Iris pigment epithelial cell (primary cell): ENCODE measurements around the gene PHAF1.

Experiments
- DNase-seq: peaks from one replicate; pipeline ENCODE4 v3.0.0-alpha.2; 2011; ENCODE audit warnings: low read depth

Gene PHAF1

GRCh38 chr16:67147437-67148140 lies 37.8 kb downstream of the PHAF1 start:
- no peak for DNase-seq

GRCh38 chr16:67148221-67148620 lies 38.5 kb downstream of the PHAF1 start:
- DNase-seq, result no peak

GRCh38 chr16:67148656-67149275 lies 39.0 kb downstream of the PHAF1 start:
- no peak for DNase-seq

- DNase-seq, result no peak
Measured at GRCh38 chr16:67149276-67150046, 39.7 kb downstream of the PHAF1 start.

- peak; percentile 75 for DNase-seq
Measured at GRCh38 chr16:67150047-67150832, 40.5 kb downstream of the PHAF1 start.

- peak; percentile 81 for DNase-seq
Measured at GRCh38 chr16:67150833-67151396, 41.2 kb downstream of the PHAF1 start, which contains the start of gene B3GNT9. B3GNT9 (minus strand) TSS chr16:67150998; CDS start chr16:67150485, 513 bp downstream.

- DNase-seq, result no peak
Measured at GRCh38 chr16:67151431-67152097, 41.8 kb downstream of the PHAF1 start.

GRCh38 chr16:67154578-67155294 lies 45.0 kb downstream of the PHAF1 start:
- DNase-seq, result no peak

- DNase-seq, result peak; percentile 69
Measured at GRCh38 chr16:67155295-67156142, 45.8 kb downstream of the PHAF1 start.

- no peak for DNase-seq
Measured at GRCh38 chr16:67156143-67156844, 46.6 kb downstream of the PHAF1 start.

GRCh38 chr16:67157106-67157748 lies 47.5 kb downstream of the PHAF1 start:
- no peak for DNase-seq

GRCh38 chr16:67157892-67158635 lies 48.3 kb downstream of the PHAF1 start:
- DNase-seq, result no peak

- DNase-seq, result no peak
Measured at GRCh38 chr16:67158637-67159600, 49.2 kb downstream of the PHAF1 start.

GRCh38 chr16:67161595-67162058 lies 51.9 kb downstream of the PHAF1 start:
- DNase-seq, result no peak

GRCh38 chr16:67162506-67163163 lies 52.9 kb downstream of the PHAF1 start:
- DNase-seq, result peak; percentile 68
